Measurements from ENCODE around the gene LRRC3C.

GRCh38 chr17:39972271-39972670 is 44.7 kb downstream of the LRRC3C start:
- TF ChIP-seq CTCF (IDR thresholded peaks at IDR 0.05) (no peak), EZH2 (IDR thresholded peaks at IDR 0.05) (no peak), EZH2phosphoT487 (IDR thresholded peaks at IDR 0.05) (no peak)

All from neural progenitor cell (in vitro differentiated cells).